Ovary (tissue), 3 donors: Measurements from ENCODE around the gene DDHD1.

ENCODE experiments used
- POLR2A ChIP-seq: fragments of 450-650 bp; IDR thresholded peaks from one replicate; pipeline ENCODE4 v1.6.1; 2017; ENCODE audit warnings: antibody characterized with exemption, mild to moderate bottlenecking, moderate library complexity
- TF ChIP-seq, protein P1 (sequence below), 3 donors: fragments of 450-650 bp in 2 of 3; fragments of 200-600 bp in 1 of 3; IDR thresholded peaks; one replicate each; pipeline versions ENCODE4 v1.5.1 to v1.8.0; 2016 to 2022; ENCODE audit warnings: antibody characterized with exemption in 3 of 3, mild to moderate bottlenecking in 1 of 3
- donor health status: DM: no; HTN: no; CAD: no.

DNA sequence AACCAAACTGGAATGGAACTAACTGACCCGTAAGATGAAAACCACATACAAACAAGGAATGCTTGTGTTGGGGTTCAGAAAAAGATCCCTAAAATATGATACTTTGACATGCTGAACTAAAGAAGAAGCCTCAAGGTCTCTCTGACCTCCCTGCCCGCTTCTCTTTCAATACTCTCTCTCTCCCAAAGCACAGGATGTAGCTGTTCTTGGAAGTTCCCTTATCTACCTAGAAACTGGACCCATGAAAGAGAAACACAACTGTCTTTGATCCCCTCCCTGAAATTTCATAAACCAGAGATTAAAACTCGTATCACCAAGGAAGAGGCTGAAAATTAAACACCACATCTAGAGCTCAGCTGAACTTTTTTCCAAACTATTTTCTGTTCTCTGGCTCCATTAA, 125.6 kb downstream of the DDHD1 start:
- TF ChIP-seq, protein P1, sequence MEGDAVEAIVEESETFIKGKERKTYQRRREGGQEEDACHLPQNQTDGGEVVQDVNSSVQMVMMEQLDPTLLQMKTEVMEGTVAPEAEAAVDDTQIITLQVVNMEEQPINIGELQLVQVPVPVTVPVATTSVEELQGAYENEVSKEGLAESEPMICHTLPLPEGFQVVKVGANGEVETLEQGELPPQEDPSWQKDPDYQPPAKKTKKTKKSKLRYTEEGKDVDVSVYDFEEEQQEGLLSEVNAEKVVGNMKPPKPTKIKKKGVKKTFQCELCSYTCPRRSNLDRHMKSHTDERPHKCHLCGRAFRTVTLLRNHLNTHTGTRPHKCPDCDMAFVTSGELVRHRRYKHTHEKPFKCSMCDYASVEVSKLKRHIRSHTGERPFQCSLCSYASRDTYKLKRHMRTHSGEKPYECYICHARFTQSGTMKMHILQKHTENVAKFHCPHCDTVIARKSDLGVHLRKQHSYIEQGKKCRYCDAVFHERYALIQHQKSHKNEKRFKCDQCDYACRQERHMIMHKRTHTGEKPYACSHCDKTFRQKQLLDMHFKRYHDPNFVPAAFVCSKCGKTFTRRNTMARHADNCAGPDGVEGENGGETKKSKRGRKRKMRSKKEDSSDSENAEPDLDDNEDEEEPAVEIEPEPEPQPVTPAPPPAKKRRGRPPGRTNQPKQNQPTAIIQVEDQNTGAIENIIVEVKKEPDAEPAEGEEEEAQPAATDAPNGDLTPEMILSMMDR (IDR thresholded peaks at IDR 0.05): no peak
- no peak for TF ChIP-seq POLR2A
